Liver (tissue), 9 donors: ENCODE data around the gene GRN. TPM values are rescaled to one million over a fixed set of nuclear protein-coding genes. Genes with fewer than 3 reads are reported as not detected.
A peak's percentile ranks its signal among the peaks of the same experiment; 100 is the strongest.

ENCODE experiments used
- DNase-seq: peaks from one replicate; pipeline ENCODE4 v3.0.0-alpha.2; 2017; ENCODE audit warnings: low spot score
- H3K27ac ChIP-seq, 2 donors: one replicate each; pipeline ENCODE4 v1.7.0; 2013; ENCODE audit warnings: inconsistent platforms in 2 of 2, low read length in 2 of 2, control low read depth in 1 of 2, low read depth in 1 of 2, mild to moderate bottlenecking in 1 of 2
- H3K27me3 ChIP-seq, 4 donors: one replicate each; pipeline versions ENCODE4 v1.6.1 to v1.7.0; 2013; ENCODE audit warnings: low read length in 3 of 4, inconsistent platforms in 1 of 4, mild to moderate bottlenecking in 1 of 4, moderate library complexity in 1 of 4; ENCODE audit not compliant: control insufficient read depth in 4 of 4, insufficient read depth in 4 of 4
- H3K36me3 ChIP-seq, 4 donors: one replicate each; pipeline versions ENCODE4 v1.6.1 to v1.7.0; 2013; ENCODE audit warnings: low read length in 3 of 4, mild to moderate bottlenecking in 3 of 4, low read depth in 1 of 4, moderate library complexity in 1 of 4; ENCODE audit not compliant: control insufficient read depth in 4 of 4, insufficient read depth in 3 of 4
- H3K4me1 ChIP-seq, 4 donors: one replicate each; pipeline versions ENCODE4 v1.6.1 to v1.7.0; 2013; ENCODE audit warnings: low read length in 3 of 4, mild to moderate bottlenecking in 3 of 4, moderate library complexity in 1 of 4; ENCODE audit not compliant: control insufficient read depth in 4 of 4, insufficient read depth in 4 of 4
- H3K4me3 ChIP-seq, 3 donors: one replicate each; pipeline versions ENCODE4 v1.6.1 to v1.7.0; 2013; ENCODE audit warnings: low read length in 3 of 3, control low read depth in 1 of 3, low read depth in 1 of 3, mild to moderate bottlenecking in 1 of 3
- H3K9ac ChIP-seq, 2 donors: one replicate each; pipeline ENCODE4 v1.7.0; 2013; ENCODE audit warnings: low read length in 2 of 2, mild to moderate bottlenecking in 2 of 2, moderate library complexity in 2 of 2, control low read depth in 1 of 2, low read depth in 1 of 2
- H3K9me3 ChIP-seq, 4 donors: one replicate each; pipeline versions ENCODE4 v1.6.1 to v1.7.0; 2013; ENCODE audit warnings: low read length in 3 of 4; ENCODE audit not compliant: control insufficient read depth in 4 of 4
- ATF3 ChIP-seq: IDR thresholded peaks from 2 replicates; pipeline ENCODE4 v1.6.1; 2016; ENCODE audit warnings: antibody characterized with exemption
- EGR1 ChIP-seq, 2 donors: IDR thresholded peaks; 2 replicates each; pipeline ENCODE4 v1.6.1; 2016 to 2018; ENCODE audit warnings: antibody characterized with exemption in 2 of 2, low read depth in 2 of 2
- FOXA1 ChIP-seq: IDR thresholded peaks from 2 replicates; pipeline ENCODE4 v1.6.1; 2016; ENCODE audit warnings: antibody characterized with exemption
- GABPA ChIP-seq, 2 donors: IDR thresholded peaks in 1 of 2; conservative IDR thresholded peaks in 1 of 2; 2 replicates each; pipeline ENCODE4 v1.6.1; 2016; ENCODE audit warnings: antibody characterized with exemption in 2 of 2, mild to moderate bottlenecking in 1 of 2, moderate library complexity in 1 of 2
- HNF4A ChIP-seq, 2 donors: conservative IDR thresholded peaks; 2 replicates each; pipeline ENCODE4 v1.6.1; 2016; ENCODE audit warnings: antibody characterized with exemption in 2 of 2, mild to moderate bottlenecking in 2 of 2
- HNF4G ChIP-seq: IDR thresholded peaks from 2 replicates; pipeline ENCODE4 v1.6.1; 2016; ENCODE audit warnings: antibody characterized with exemption
- JUND ChIP-seq, 2 donors: IDR thresholded peaks; 2 replicates each; pipeline ENCODE4 v1.6.1; 2016; ENCODE audit warnings: antibody characterized with exemption in 2 of 2
- NR2F2 ChIP-seq: IDR thresholded peaks from 2 replicates; pipeline ENCODE4 v1.6.1; 2016; ENCODE audit warnings: antibody characterized with exemption
- RAD21 ChIP-seq, 2 donors: IDR thresholded peaks; 2 replicates each; pipeline ENCODE4 v1.6.1; 2016; ENCODE audit warnings: antibody characterized with exemption in 2 of 2, mild to moderate bottlenecking in 2 of 2
- REST ChIP-seq: IDR thresholded peaks from 2 replicates; pipeline ENCODE4 v1.6.1; 2016; ENCODE audit warnings: antibody characterized with exemption, mild to moderate bottlenecking
- RXRA ChIP-seq, 2 donors: IDR thresholded peaks; 2 replicates each; pipeline ENCODE4 v1.6.1; 2017 to 2018; ENCODE audit warnings: antibody characterized with exemption in 2 of 2, mild to moderate bottlenecking in 1 of 2
- TAF1 ChIP-seq: conservative IDR thresholded peaks from 2 replicates; pipeline ENCODE4 v1.6.1; 2016; ENCODE audit warnings: antibody characterized with exemption, mild to moderate bottlenecking
- ZBTB33 ChIP-seq: IDR thresholded peaks from 2 replicates; pipeline ENCODE4 v1.6.1; 2016; ENCODE audit warnings: antibody characterized with exemption
- WGBS: extraction: QIAGEN DNeasy Blood & Tissue Kit; methylation state at CpG from one replicate; pipeline ENCODE4 v1.1.7; 2013; 5-methylcytosine and 5-hydroxymethylcytosine counted together
- polyA plus RNA-seq, 2 donors: library from polyadenylated mRNA; stranded (reverse) in 1 of 2; unstranded in 1 of 2; fragments of 200-250 nt in 1 of 2; fragments of >200 nt in 1 of 2; fragmentation: Nextera tagmentation in 1 of 2; extraction: Ambion mirVana in 1 of 2; gene quantifications; one replicate each; pipeline versions ENCODE4 v1.2.1 to v1.2.3, GENCODE V29; 2013 to 2015
- total RNA-seq, 2 donors: library from RNA; depleted of rRNA; stranded (reverse); fragments of >200 nt; gene quantifications; one replicate each; pipeline ENCODE4 v1.2.3, GENCODE V29; 2014
- TF ChIP-seq, protein P1 (sequence below): fragments of 150-350 bp; IDR thresholded peaks from 2 replicates; pipeline ENCODE4 v1.5.1; 2017; ENCODE audit warnings: improper control_type of control experiment, low read depth, low read length; ENCODE audit not compliant: missing input control
- TF ChIP-seq, protein P2 (sequence below): IDR thresholded peaks from 2 replicates; pipeline ENCODE4 v1.6.1; 2016; ENCODE audit warnings: antibody characterized with exemption
- donor health status: healthy.
- donor health status: healthy.
- donor health status: healthy.
- donor health status: healthy.
- donor health status: healthy.

Gene GRN
- total and polyA plus RNA-seq, 4 donors, result 90.9 to 166 (median 133) TPM

GRCh38 chr17:44314524-44314868 is 30.6 kb upstream of the GRN start (continued):
- no peak for TF ChIP-seq GABPA (IDR thresholded peaks at IDR 0.05 in 1 of 2, conservative IDR thresholded peaks at IDR 0.05 in 1 of 2)
- TF ChIP-seq HNF4G, result no peak
- TF ChIP-seq REST, result no peak

DNA sequence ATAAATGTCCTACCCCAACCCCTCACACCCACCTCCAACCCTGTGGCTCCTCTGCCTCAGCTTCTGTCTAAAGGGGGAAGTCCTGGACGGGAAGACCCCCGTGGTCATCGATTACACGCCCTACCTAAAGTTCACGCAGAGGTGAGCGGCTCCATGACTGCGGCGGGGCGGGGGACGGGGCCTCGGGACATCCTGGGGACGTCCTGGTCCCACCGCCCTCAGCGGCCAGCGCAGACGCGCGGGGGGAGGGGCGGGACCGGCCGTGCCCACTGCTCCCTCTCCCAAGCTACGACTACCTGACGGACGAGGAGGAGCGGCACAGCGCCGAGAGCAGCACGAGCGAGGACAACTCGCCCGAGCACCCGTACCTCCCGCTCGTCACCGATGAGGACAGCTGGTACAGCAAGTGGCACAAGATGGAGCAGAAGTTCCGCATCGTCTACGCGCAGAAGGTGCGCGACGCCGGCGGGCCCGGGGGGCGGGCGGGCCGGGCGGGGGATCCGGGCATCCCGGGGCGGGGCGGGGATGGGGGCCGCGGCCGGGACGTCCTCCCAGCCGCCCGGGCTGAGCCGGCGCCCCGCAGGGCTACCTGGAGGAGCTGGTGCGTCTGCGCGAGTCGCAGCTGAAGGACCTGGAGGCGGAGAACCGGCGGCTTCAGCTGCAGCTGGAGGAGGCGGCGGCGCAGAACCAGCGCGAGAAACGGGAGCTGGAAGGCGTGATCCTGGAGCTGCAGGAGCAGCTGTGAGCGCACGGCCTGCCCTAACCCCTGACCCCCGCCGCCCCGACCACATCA is 30.0 kb upstream of the GRN start:
- H3K4me3 ChIP-seq, result peak overlapping the region in 1 of 3 donors; percentile 29
- H3K36me3 ChIP-seq, result peaks cover 0 to 8% (median 4%) of the 10 kb centered on the region in 4 donors
- peaks cover 0 to 6% (median 3%) of the 10 kb centered on the region in 4 donors for H3K27me3 ChIP-seq
- no peak overlapping the region for H3K9ac ChIP-seq
- WGBS, result 3% methylated on average over 81 of the region's 81 CpGs
- H3K4me1 ChIP-seq, result peaks cover 0 to 6% (median 2%) of the 10 kb centered on the region in 4 donors
- no peak for DNase-seq
- no peak overlapping the region for H3K27ac ChIP-seq
- no peaks in the 10 kb centered on the region for H3K9me3 ChIP-seq
- no peak for TF ChIP-seq RAD21 (IDR thresholded peaks at IDR 0.05)

GRCh38 chr17:44315760-44316731 is 29.1 kb upstream of the GRN start:
- 10% methylated on average over 38 of the region's 38 CpGs for WGBS
- Histone ChIP-seq H3K36me3 (peaks cover 2 to 18% (median 10%) of the 10 kb centered on the region in 4 donors), H3K4me3 (no peak overlapping the region), H3K4me1 (peaks cover 0 to 6% (median 2%) of the 10 kb centered on the region in 4 donors), H3K9me3 (no peaks in the 10 kb centered on the region), H3K27me3 (peaks cover 0 to 6% (median 3%) of the 10 kb centered on the region in 4 donors), H3K27ac (no peak overlapping the region), H3K9ac (no peak overlapping the region)
- DNase-seq, result no peak
- no peak for TF ChIP-seq EGR1 (IDR thresholded peaks at IDR 0.05; ENCODE audit: low read depth in 2 of 2)
- TF ChIP-seq HNF4G, result no peak
- TF ChIP-seq RAD21 (IDR thresholded peaks at IDR 0.05), result no peak
- TF ChIP-seq ATF3, result no peak
- TF ChIP-seq NR2F2, result no peak
- TF ChIP-seq, protein P1, sequence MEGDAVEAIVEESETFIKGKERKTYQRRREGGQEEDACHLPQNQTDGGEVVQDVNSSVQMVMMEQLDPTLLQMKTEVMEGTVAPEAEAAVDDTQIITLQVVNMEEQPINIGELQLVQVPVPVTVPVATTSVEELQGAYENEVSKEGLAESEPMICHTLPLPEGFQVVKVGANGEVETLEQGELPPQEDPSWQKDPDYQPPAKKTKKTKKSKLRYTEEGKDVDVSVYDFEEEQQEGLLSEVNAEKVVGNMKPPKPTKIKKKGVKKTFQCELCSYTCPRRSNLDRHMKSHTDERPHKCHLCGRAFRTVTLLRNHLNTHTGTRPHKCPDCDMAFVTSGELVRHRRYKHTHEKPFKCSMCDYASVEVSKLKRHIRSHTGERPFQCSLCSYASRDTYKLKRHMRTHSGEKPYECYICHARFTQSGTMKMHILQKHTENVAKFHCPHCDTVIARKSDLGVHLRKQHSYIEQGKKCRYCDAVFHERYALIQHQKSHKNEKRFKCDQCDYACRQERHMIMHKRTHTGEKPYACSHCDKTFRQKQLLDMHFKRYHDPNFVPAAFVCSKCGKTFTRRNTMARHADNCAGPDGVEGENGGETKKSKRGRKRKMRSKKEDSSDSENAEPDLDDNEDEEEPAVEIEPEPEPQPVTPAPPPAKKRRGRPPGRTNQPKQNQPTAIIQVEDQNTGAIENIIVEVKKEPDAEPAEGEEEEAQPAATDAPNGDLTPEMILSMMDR, result no peak
- no peak for TF ChIP-seq FOXA1
- TF ChIP-seq, protein P2, sequence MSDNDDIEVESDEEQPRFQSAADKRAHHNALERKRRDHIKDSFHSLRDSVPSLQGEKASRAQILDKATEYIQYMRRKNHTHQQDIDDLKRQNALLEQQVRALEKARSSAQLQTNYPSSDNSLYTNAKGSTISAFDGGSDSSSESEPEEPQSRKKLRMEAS, result no peak
- no peak for TF ChIP-seq ZBTB33
- no peak for TF ChIP-seq GABPA (IDR thresholded peaks at IDR 0.05 in 1 of 2, conservative IDR thresholded peaks at IDR 0.05 in 1 of 2)
- TF ChIP-seq HNF4A (conservative IDR thresholded peaks at IDR 0.05), result no peak
- TF ChIP-seq RXRA (IDR thresholded peaks at IDR 0.05), result no peak
- no peak for TF ChIP-seq REST
- no peak for TF ChIP-seq TAF1
- no peak for TF ChIP-seq JUND (IDR thresholded peaks at IDR 0.05)
